HEK293T (cell line): ENCODE data around the gene FGFR4.

Source experiments
- ARNT ChIP-seq: fragments of 450-650 bp; IDR thresholded peaks from 2 replicates; pipeline ENCODE4 v1.6.1; 2017; ENCODE audit warnings: mild to moderate bottlenecking
- BHLHE40 ChIP-seq: fragments of 450-650 bp; IDR thresholded peaks from 2 replicates; pipeline ENCODE4 v1.6.1; 2016; ENCODE audit warnings: mild to moderate bottlenecking, moderate library complexity, borderline replicate concordance
- FOXA1 ChIP-seq: fragments of 450-650 bp; IDR thresholded peaks from 2 replicates; pipeline ENCODE4 v1.6.1; 2016; ENCODE audit warnings: mild to moderate bottlenecking
- FOXK2 ChIP-seq: fragments of 450-650 bp; IDR thresholded peaks from 2 replicates; pipeline ENCODE4 v1.6.1; 2016; ENCODE audit warnings: mild to moderate bottlenecking
- FOXM1 ChIP-seq: fragments of 450-650 bp; IDR thresholded peaks from 2 replicates; pipeline ENCODE4 v1.6.1; 2017; ENCODE audit warnings: mild to moderate bottlenecking, borderline replicate concordance
- HDGF ChIP-seq: fragments of 450-650 bp; IDR thresholded peaks from 2 replicates; pipeline ENCODE4 v1.6.1; 2017; ENCODE audit warnings: antibody characterized with exemption, borderline replicate concordance
- L3MBTL2 ChIP-seq: fragments of 450-650 bp; conservative IDR thresholded peaks from 2 replicates; pipeline ENCODE4 v1.6.1; 2016; ENCODE audit warnings: mild to moderate bottlenecking
- NFRKB ChIP-seq: fragments of 450-650 bp; IDR thresholded peaks from 2 replicates; pipeline ENCODE4 v1.6.1; 2016; ENCODE audit warnings: mild to moderate bottlenecking, moderate library complexity
- SP1 ChIP-seq: fragments of 450-650 bp; IDR thresholded peaks from 2 replicates; pipeline ENCODE4 v1.6.1; 2017
- TARDBP ChIP-seq: fragments of 450-650 bp; IDR thresholded peaks from 2 replicates; pipeline ENCODE4 v1.6.1; 2016
- ZNF384 ChIP-seq: fragments of 450-650 bp; IDR thresholded peaks from 2 replicates; pipeline ENCODE4 v1.6.1; 2016
- TF ChIP-seq, protein P1 (sequence below): fragments of 450-650 bp; IDR thresholded peaks from 2 replicates; pipeline ENCODE4 v1.6.1; 2016

- TF ChIP-seq FOXM1 (no peak), SP1 (no peak), L3MBTL2 (no peak), TARDBP (no peak), FOXK2 (no peak), FOXA1 (no peak), BHLHE40 (no peak), ARNT (no peak), NFRKB (no peak), ZNF384 (no peak), HDGF (no peak)
- TF ChIP-seq, protein P1, sequence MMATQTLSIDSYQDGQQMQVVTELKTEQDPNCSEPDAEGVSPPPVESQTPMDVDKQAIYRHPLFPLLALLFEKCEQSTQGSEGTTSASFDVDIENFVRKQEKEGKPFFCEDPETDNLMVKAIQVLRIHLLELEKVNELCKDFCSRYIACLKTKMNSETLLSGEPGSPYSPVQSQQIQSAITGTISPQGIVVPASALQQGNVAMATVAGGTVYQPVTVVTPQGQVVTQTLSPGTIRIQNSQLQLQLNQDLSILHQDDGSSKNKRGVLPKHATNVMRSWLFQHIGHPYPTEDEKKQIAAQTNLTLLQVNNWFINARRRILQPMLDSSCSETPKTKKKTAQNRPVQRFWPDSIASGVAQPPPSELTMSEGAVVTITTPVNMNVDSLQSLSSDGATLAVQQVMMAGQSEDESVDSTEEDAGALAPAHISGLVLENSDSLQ: no peak
Measured at GRCh38 chr5:177113566-177114424, 27.1 kb downstream of the FGFR4 start.
